HepG2 (cell line): ENCODE data around the gene FBXL4. TPM values are rescaled to one million over a fixed set of nuclear protein-coding genes. Genes with fewer than 3 reads are reported as not detected.

Experiments used
- ATAC-seq: fragments of 200-7000 bp; cut with Tn5 transposase; 3 replicates; pipeline ENCODE4 v1.9.1; 2020; ENCODE audit warnings: mild to moderate bottlenecking, moderate library complexity
- BruUV-seq: library from RNA; stranded (reverse); fragments of 400-500 nt; replicated peaks from 2 replicates; lab custom pipeline; 2021; lab: Mats Ljungman, UMichigan
- CTCF ChIA-PET: fragments of 300-600 bp; formaldehyde crosslinking; extraction: SDS; loops from one replicate; lab custom pipeline; 2021; ENCODE audit warnings: low total read pairs, inconsistent platforms, low intra/inter-chr PET ratio; lab: Yijun Ruan, JAX
- POLR2A ChIA-PET: fragments of 350-600 bp; sonication (Branson Sonifier 250); formaldehyde crosslinking; loops from one replicate; lab custom pipeline; 2020; ENCODE audit warnings: antibody characterized with exemption, inconsistent platforms; lab: Yijun Ruan, JAX
- DNase-seq: peaks from one replicate; pipeline ENCODE4 v3.0.0-alpha.2; 2015; ENCODE audit warnings: low spot score
- FAIRE-seq: peaks from 3 replicates; lab custom pipeline; 2011; peaks lifted over from hg19 to GRCh38; lab: Jason Lieb, UNC
- H2AFZ ChIP-seq: one replicate; pipeline ENCODE4 v1.6.1; 2011; ENCODE audit warnings: low read length, inconsistent platforms
- H3K27ac ChIP-seq: fragments of 300-600 bp; 3 replicates; pipeline ENCODE4 v1.8.0; 2011; ENCODE audit warnings: mixed run types, mild to moderate bottlenecking, mixed read lengths, low read length, inconsistent platforms; ENCODE audit not compliant: insufficient read depth; ENCODE audit errors: extremely low read length
- H3K27me3 ChIP-seq, 2 experiments: fragments of 200-600 bp in 1 of 2; 2 replicates in 1 of 2; 3 replicates in 1 of 2; pipeline versions ENCODE4 v1.6.0 to v1.8.0; 2011; ENCODE audit warnings: low read length in 2 of 2, mild to moderate bottlenecking in 2 of 2, moderate library complexity in 2 of 2, inconsistent platforms in 1 of 2; ENCODE audit not compliant: insufficient read depth in 2 of 2, control insufficient read depth in 1 of 2
- H3K36me3 ChIP-seq, 2 experiments: fragments of 200-600 bp in 1 of 2; replicated peaks in 1 of 2; 2 replicates in 1 of 2; 3 replicates in 1 of 2; pipeline versions ENCODE4 v1.5.1 to v1.8.0; 2011; ENCODE audit warnings: low read length in 2 of 2, inconsistent platforms in 1 of 2; ENCODE audit not compliant: insufficient read depth in 2 of 2, control insufficient read depth in 1 of 2
- H3K4me1 ChIP-seq: 2 replicates; pipeline ENCODE4 v1.5.1; 2012; ENCODE audit warnings: low read length, inconsistent platforms; ENCODE audit not compliant: insufficient read depth
- H3K4me2 ChIP-seq: 2 replicates; pipeline ENCODE4 v1.6.0; 2011; ENCODE audit warnings: low read depth, low read length, inconsistent platforms
- H3K4me3 ChIP-seq, 3 experiments: fragments of 200-600 bp in 1 of 3; sonication (generic), shearing (Covaris generic) in 1 of 3; replicated peaks in 1 of 3; 2 replicates each; pipeline ENCODE4 v1.5.1; 2011 to 2016; ENCODE audit warnings: low read length in 3 of 3, inconsistent platforms in 2 of 3, low read depth in 2 of 3, mild to moderate bottlenecking in 2 of 3, control low read depth in 1 of 3, mixed read lengths in 1 of 3; ENCODE audit not compliant: insufficient read depth in 1 of 3
- H3K79me2 ChIP-seq: one replicate; pipeline ENCODE4 v1.6.1; 2011; ENCODE audit warnings: low read length, inconsistent platforms; ENCODE audit not compliant: insufficient read depth
- H3K9ac ChIP-seq: 2 replicates; pipeline ENCODE4 v1.6.0; 2011; ENCODE audit warnings: mild to moderate bottlenecking, low read depth, low read length, inconsistent platforms; ENCODE audit not compliant: insufficient read depth
- H3K9me3 ChIP-seq: 2 replicates; pipeline ENCODE4 v1.5.1; 2012; ENCODE audit warnings: mild to moderate bottlenecking, low read length
- H4K20me1 ChIP-seq: 2 replicates; pipeline ENCODE4 v1.6.0; 2011; ENCODE audit warnings: inconsistent platforms, mild to moderate bottlenecking, low read length, moderate library complexity; ENCODE audit not compliant: insufficient read depth
- CREB3 ChIP-seq: sonication (generic); formaldehyde crosslinking; IDR thresholded peaks from 2 replicates; pipeline ENCODE4 v1.5.0; 2020; ENCODE audit warnings: missing genetic modification reagents
- RNF2 ChIP-seq: fragments of 450-650 bp; conservative IDR thresholded peaks from 2 replicates; pipeline ENCODE4 v1.6.1; 2016; ENCODE audit warnings: low read depth
- SOX13 ChIP-seq, 3 experiments: fragments of 450-650 bp in 1 of 3; sonication (generic) in 1 of 3; formaldehyde crosslinking in 1 of 3; IDR thresholded peaks in 2 of 3; conservative IDR thresholded peaks in 1 of 3; 2 replicates each; pipeline versions ENCODE4 v1.5.0 to v1.6.1; 2016 to 2020; ENCODE audit warnings: antibody characterized with exemption in 1 of 3, mild to moderate bottlenecking in 1 of 3, missing compliant biosample characterization in 1 of 3, missing genetic modification reagents in 1 of 3, moderate library complexity in 1 of 3
- TBL1XR1 ChIP-seq: fragments of 150-350 bp; IDR thresholded peaks from 2 replicates; pipeline ENCODE4 v1.6.1; 2014; ENCODE audit warnings: borderline replicate concordance, low read length; ENCODE audit not compliant: partially characterized antibody
- ZIK1 ChIP-seq: sonication (generic); formaldehyde crosslinking; IDR thresholded peaks from 2 replicates; pipeline ENCODE4 v1.5.0; 2020; ENCODE audit warnings: mild to moderate bottlenecking, low read depth, missing genetic modification reagents, borderline replicate concordance
- WGBS: methylation state at CpG from one replicate; pipeline ENCODE4 v1.1.6; 2017; ENCODE audit warnings: low lambda C conversion rate; 5-methylcytosine and 5-hydroxymethylcytosine counted together
- in situ Hi-C: cut with HindIII; loops from 2 replicates; pipeline ENCODE4 v1.10.0; 2017; ENCODE audit warnings: low pct_unique_long_range_greater_than_20kb; ENCODE audit not compliant: extremely low pct_ligation_motif_present
- intact Hi-C: fragments of 100-400 bp; cut with micrococcal nuclease; formaldehyde crosslinking; loops from one replicate; pipeline ENCODE4 v1.10.0; 2022; ENCODE audit not compliant: unreplicated experiment
- polyA plus RNA-seq, 8 experiments: library from polyadenylated mRNA; depleted of rRNA in 3 of 8; stranded (reverse) in 7 of 8; unstranded in 1 of 8; fragments of >200 nt; fragmentation: Illumina TruSeq in 4 of 8; extraction: Trizol in 4 of 8; gene quantifications; 2 replicates each; pipeline versions ENCODE4 v1.2.1 to v1.2.3, GENCODE V29; 2011 to 2016; ENCODE audit warnings: low read depth in 4 of 8, missing spikeins in 1 of 8, mixed read lengths in 1 of 8; ENCODE audit not compliant: insufficient read depth in 1 of 8
- total RNA-seq, 5 experiments: library from RNA; depleted of rRNA; stranded (reverse); fragments of >200 nt; fragmentation: Illumina TruSeq; extraction: Trizol; gene quantifications; 2 replicates each; pipeline ENCODE4 v1.2.3, GENCODE V29; 2016; ENCODE audit warnings: low read depth in 1 of 5
- TF ChIP-seq, protein P1 (sequence below): IDR thresholded peaks from 2 replicates; pipeline ENCODE4 v1.6.1; 2012; ENCODE audit warnings: low read length, improper control_type of control experiment
- TF ChIP-seq, protein P2 (sequence below): sonication (generic); formaldehyde crosslinking; IDR thresholded peaks from 2 replicates; pipeline ENCODE4 v1.5.0; 2020; ENCODE audit warnings: missing genetic modification reagents

The FBXL4 gene
- total and polyA plus RNA-seq, 2 of the 13 experiments (the other 11 are each of a cell fraction or from before 2014, with no cell fraction given) = 13.2 to 17.6 TPM

DNA sequence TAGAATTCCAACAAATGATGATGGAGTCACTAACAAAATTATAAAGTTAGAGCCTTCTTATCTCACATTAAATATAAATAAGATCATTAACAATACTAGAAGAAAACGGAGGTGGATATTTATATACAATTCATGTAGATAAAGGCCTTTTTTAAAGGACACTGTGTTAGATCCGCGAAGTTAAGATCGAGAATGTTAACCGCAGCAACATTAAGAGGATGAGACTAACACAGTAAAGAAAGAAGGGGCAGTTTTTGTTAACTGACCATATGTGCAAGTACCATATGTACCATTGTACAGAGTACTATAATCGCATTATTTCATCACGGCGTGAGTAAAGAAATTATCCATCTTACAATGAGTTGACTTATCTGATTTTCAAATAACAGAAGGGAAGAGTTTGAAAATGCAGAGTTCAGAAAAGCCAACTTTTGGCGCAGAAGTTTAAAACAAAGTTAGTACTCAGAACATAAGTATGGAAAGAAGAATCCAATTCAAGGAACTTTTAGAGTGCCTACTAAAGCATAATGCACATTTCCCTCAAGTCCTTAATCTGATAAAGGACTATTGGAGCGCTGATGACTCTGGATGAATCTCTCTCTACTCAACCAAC is 1.4 kb downstream of the FBXL4 start:
- peak overlapping the region; percentile 78 for H3K9ac ChIP-seq
- H4K20me1 ChIP-seq = peaks cover 27% of the 10 kb centered on the region
- ATAC-seq (no peak), FAIRE-seq (no peak), DNase-seq (no peak)
- WGBS = 18% methylated on average over 10 of the region's 10 CpGs
- H3K27me3 ChIP-seq = no peaks in the 10 kb centered on the region; a peak in 1 of 5 replicates
- H3K36me3 ChIP-seq = no peaks in the 10 kb centered on the region
- intact Hi-C loops (loop anchor here (5.0 kb wide), 2 partner anchors 49 to 476 kb away; no protein-coding TSS in a partner anchor), in situ Hi-C loops (no loop called here)
- H2AFZ ChIP-seq = no peak overlapping the region
- H3K79me2 ChIP-seq = peaks cover 56% of the 10 kb centered on the region
- H3K9me3 ChIP-seq = peaks cover 6% of the 10 kb centered on the region; the same call in 1 of the 2 replicates
- POLR2A ChIA-PET = no interaction called here
- CTCF ChIA-PET = no interaction called here
- H3K4me3 ChIP-seq = peak overlapping the region; percentile 87 to 90 (median 87)
- BruUV-seq = TSS peak; percentile 56
- TF ChIP-seq RNF2 (no peak), SOX13 (IDR thresholded peaks at IDR 0.05) (no peak), SOX13 (CRISPR knock-in tag; conservative IDR thresholded peaks at IDR 0.05 in 1 of 2, IDR thresholded peaks at IDR 0.05 in 1 of 2) (0 out of 4 replicates have a peak, but pooled peaks of 1 of the 2 experiments have one; percentile 1)
- H3K4me2 ChIP-seq = peak overlapping the region; percentile 81
- peaks cover 45% of the 10 kb centered on the region for H3K4me1 ChIP-seq
- H3K27ac ChIP-seq = peak overlapping the region; percentile 89

DNA sequence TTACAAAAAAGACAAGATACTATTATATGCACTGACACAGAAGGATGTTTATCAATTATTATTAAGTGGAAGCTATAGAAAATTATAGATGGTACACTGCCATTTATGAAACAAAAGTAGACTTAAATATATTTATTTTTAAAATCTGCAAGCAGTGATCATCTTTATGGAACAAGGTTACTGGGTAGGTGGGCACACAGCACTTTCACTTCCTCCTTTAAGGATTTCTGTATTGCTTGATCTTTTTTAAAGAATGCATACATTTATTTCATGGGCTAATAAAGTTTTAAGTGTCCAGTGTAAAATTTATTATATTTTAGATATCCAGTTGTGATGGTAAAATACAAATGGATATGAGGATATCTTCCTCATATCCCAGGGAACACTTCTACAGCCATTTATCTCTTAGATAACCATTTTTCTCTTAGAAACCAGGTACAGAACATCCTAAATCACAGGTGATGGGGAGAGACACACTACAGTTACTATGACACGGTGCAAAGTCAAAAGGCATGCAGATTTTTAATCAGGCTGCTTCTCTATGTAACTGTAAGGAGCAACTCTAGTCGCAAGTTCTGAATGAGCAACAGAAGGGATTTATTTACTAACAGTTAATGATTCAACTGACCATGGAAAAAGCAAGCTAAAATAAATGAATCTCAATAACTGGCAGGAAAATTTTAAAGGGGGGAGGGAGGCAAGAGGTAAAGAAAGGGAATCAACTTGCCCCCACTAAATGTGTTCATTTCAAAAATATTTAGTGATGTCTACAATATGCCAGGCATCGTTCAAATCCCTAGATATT is 2.2 kb downstream of the FBXL4 start:
- Histone ChIP-seq H4K20me1 (peaks cover 29% of the 10 kb centered on the region), H2AFZ (no peak overlapping the region), H3K9me3 (peaks cover 6% of the 10 kb centered on the region; the same call in 1 of the 2 replicates), H3K36me3 (no peaks in the 10 kb centered on the region), H3K27ac (peak overlapping the region; percentile 89), H3K27me3 (no peaks in the 10 kb centered on the region; a peak in 1 of 5 replicates), H3K4me1 (peaks cover 50% of the 10 kb centered on the region), H3K4me2 (peak overlapping the region; percentile 81), H3K9ac (peak overlapping the region; percentile 78; the same call in 1 of the 2 replicates), H3K79me2 (peaks cover 62% of the 10 kb centered on the region), H3K4me3 (peak overlapping the region; percentile 87 to 90 (median 87); a peak in 5 of 6 replicates)
- ATAC-seq = no peak
- WGBS = 5% methylated on average over 3 of the region's 3 CpGs
- no peak for FAIRE-seq
- in situ Hi-C loops = no loop called here
- no peak for DNase-seq
- no TSS peak for BruUV-seq
- ChIA-PET POLR2A (no interaction called here), CTCF (no interaction called here)
- intact Hi-C loops = loop anchor here (5.0 kb wide), 2 partner anchors 48 to 477 kb away; no protein-coding TSS in a partner anchor
- TF ChIP-seq CREB3 (CRISPR knock-in tag) (no peak), TBL1XR1 (no peak), ZIK1 (CRISPR knock-in tag) (no peak)
- TF ChIP-seq, protein P1, sequence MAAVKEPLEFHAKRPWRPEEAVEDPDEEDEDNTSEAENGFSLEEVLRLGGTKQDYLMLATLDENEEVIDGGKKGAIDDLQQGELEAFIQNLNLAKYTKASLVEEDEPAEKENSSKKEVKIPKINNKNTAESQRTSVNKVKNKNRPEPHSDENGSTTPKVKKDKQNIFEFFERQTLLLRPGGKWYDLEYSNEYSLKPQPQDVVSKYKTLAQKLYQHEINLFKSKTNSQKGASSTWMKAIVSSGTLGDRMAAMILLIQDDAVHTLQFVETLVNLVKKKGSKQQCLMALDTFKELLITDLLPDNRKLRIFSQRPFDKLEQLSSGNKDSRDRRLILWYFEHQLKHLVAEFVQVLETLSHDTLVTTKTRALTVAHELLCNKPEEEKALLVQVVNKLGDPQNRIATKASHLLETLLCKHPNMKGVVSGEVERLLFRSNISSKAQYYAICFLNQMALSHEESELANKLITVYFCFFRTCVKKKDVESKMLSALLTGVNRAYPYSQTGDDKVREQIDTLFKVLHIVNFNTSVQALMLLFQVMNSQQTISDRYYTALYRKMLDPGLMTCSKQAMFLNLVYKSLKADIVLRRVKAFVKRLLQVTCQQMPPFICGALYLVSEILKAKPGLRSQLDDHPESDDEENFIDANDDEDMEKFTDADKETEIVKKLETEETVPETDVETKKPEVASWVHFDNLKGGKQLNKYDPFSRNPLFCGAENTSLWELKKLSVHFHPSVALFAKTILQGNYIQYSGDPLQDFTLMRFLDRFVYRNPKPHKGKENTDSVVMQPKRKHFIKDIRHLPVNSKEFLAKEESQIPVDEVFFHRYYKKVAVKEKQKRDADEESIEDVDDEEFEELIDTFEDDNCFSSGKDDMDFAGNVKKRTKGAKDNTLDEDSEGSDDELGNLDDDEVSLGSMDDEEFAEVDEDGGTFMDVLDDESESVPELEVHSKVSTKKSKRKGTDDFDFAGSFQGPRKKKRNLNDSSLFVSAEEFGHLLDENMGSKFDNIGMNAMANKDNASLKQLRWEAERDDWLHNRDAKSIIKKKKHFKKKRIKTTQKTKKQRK = no peak
- TF ChIP-seq, protein P2, sequence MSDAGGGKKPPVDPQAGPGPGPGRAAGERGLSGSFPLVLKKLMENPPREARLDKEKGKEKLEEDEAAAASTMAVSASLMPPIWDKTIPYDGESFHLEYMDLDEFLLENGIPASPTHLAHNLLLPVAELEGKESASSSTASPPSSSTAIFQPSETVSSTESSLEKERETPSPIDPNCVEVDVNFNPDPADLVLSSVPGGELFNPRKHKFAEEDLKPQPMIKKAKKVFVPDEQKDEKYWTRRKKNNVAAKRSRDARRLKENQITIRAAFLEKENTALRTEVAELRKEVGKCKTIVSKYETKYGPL (CRISPR knock-in tag) = no peak
